Keratinocyte (primary cell): ENCODE data around the gene TACR1.

ENCODE experiments used
- CTCF ChIP-seq, 3 experiments: IDR thresholded peaks in 1 of 3; conservative IDR thresholded peaks in 1 of 3; optimal IDR thresholded peaks in 1 of 3; 2 replicates in 2 of 3; 3 replicates in 1 of 3; pipeline versions ENCODE3 to v1.5.1; 2011; ENCODE audit warnings: low read length in 3 of 3, mild to moderate bottlenecking in 3 of 3, moderate library complexity in 2 of 3, control low read depth in 1 of 3, inconsistent platforms in 1 of 3; ENCODE audit not compliant: insufficient read depth in 2 of 3; ENCODE audit errors: extremely low read depth in 1 of 3
- EZH2 ChIP-seq: IDR thresholded peaks from one replicate; pipeline ENCODE4 v1.6.1; 2012; ENCODE audit warnings: inconsistent platforms, mild to moderate bottlenecking, low read length, moderate library complexity

GRCh38 chr2:75054296-75054695, 145.0 kb downstream of the TACR1 start:
- TF ChIP-seq CTCF (optimal IDR thresholded peaks at IDR 0.05 in 1 of 3, IDR thresholded peaks at IDR 0.05 in 1 of 3, conservative IDR thresholded peaks at IDR 0.05 in 1 of 3; ENCODE audit: extremely low read depth in 1 of 3, insufficient read depth in 2 of 3, low read length in 3 of 3) (no peak), EZH2 (no peak)
